Esophagus muscularis mucosa (tissue), 3 donors: ENCODE results near the gene GHRL.

Source experiments
- POLR2A ChIP-seq: fragments of 450-650 bp; IDR thresholded peaks from one replicate; pipeline ENCODE4 v1.6.1; 2017; ENCODE audit warnings: antibody characterized with exemption, moderate library complexity, mild to moderate bottlenecking, low read depth
- POLR2AphosphoS5 ChIP-seq, 2 donors: sonication (generic); formaldehyde crosslinking; IDR thresholded peaks; one replicate each; pipeline ENCODE4 v1.6.1; 2017; ENCODE audit warnings: antibody characterized with exemption in 2 of 2
- TF ChIP-seq, protein P1 (sequence below), 3 experiments: fragments of 200-600 bp in 2 of 3; fragments of 450-650 bp in 1 of 3; sonication (generic) in 2 of 3; IDR thresholded peaks; one replicate each; pipeline ENCODE4 v1.5.1; 2017 to 2019; ENCODE audit warnings: antibody characterized with exemption in 3 of 3, mild to moderate bottlenecking in 2 of 3, moderate library complexity in 1 of 3

DNA sequence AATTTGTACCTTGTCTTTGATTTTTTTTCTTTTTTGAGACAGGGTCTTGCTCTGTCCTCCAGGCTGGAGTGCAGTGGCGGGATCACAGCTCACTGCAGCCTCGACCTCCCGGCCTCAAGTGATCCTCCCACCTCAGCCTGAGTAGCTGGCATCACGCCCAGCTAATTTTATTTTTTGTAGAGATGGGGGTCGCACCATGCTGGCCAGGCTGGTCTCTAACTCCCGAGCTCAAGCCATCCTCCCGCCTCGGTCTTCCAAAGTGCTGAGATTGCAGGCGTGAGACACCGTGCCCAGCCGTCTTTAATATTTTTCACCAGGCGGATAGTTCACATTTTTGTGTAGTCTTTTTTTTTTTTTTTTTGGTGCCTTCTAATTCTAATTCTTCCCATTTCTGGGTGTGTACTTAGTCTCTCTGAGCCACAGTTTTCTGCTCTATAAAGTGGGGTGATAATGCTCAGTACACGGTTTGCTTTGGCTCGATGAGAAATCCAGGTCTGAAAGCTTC, 45.0 kb downstream of the GHRL start:
- TF ChIP-seq, protein P1, sequence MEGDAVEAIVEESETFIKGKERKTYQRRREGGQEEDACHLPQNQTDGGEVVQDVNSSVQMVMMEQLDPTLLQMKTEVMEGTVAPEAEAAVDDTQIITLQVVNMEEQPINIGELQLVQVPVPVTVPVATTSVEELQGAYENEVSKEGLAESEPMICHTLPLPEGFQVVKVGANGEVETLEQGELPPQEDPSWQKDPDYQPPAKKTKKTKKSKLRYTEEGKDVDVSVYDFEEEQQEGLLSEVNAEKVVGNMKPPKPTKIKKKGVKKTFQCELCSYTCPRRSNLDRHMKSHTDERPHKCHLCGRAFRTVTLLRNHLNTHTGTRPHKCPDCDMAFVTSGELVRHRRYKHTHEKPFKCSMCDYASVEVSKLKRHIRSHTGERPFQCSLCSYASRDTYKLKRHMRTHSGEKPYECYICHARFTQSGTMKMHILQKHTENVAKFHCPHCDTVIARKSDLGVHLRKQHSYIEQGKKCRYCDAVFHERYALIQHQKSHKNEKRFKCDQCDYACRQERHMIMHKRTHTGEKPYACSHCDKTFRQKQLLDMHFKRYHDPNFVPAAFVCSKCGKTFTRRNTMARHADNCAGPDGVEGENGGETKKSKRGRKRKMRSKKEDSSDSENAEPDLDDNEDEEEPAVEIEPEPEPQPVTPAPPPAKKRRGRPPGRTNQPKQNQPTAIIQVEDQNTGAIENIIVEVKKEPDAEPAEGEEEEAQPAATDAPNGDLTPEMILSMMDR (IDR thresholded peaks at IDR 0.05): no peak
- TF ChIP-seq POLR2A (no peak), POLR2AphosphoS5 (IDR thresholded peaks at IDR 0.05) (no peak)
